ENCODE results near the gene CDK14.

Gene CDK14

GRCh38 chr7:90846192-90846591 is 250.1 kb downstream of the CDK14 start:
- no peak for DNase-seq (ENCODE audit: low read depth in 1 of 2, low spot score in 1 of 2)
- Histone ChIP-seq H3K27ac (replicated peaks) (no peak overlapping the region), H3K4me3 (replicated peaks; ENCODE audit: insufficient read depth, low read length) (no peak overlapping the region), H3K27me3 (ENCODE audit: insufficient read depth, poor library complexity, severe bottlenecking) (no peaks in the 10 kb centered on the region)
- TF ChIP-seq GABPA (IDR thresholded peaks at IDR 0.05; ENCODE audit: low read depth) (no peak), SPI1 (IDR thresholded peaks at IDR 0.05; ENCODE audit: borderline replicate concordance, low read depth) (no peak), POLR2AphosphoS5 (IDR thresholded peaks at IDR 0.05; ENCODE audit: low read depth) (no peak), REST (IDR thresholded peaks at IDR 0.05; ENCODE audit: insufficient replicate concordance, low read depth) (no peak), CTCF (IDR thresholded peaks at IDR 0.05; ENCODE audit: insufficient read depth, low read length) (no peak)

- no peak overlapping the region for H3K4me3 ChIP-seq (replicated peaks; ENCODE audit: insufficient read depth, low read length)
- no peak for DNase-seq (ENCODE audit: low read depth in 1 of 2, low spot score in 1 of 2)
- H3K27ac ChIP-seq (replicated peaks), result no peak overlapping the region
- no peaks in the 10 kb centered on the region for H3K27me3 ChIP-seq (ENCODE audit: insufficient read depth, poor library complexity, severe bottlenecking)
- TF ChIP-seq CTCF (IDR thresholded peaks at IDR 0.05; ENCODE audit: insufficient read depth, low read length), result no peak
- TF ChIP-seq SPI1 (IDR thresholded peaks at IDR 0.05; ENCODE audit: borderline replicate concordance, low read depth), result no peak
- TF ChIP-seq GABPA (IDR thresholded peaks at IDR 0.05; ENCODE audit: low read depth), result no peak
- no peak for TF ChIP-seq REST (IDR thresholded peaks at IDR 0.05; ENCODE audit: insufficient replicate concordance, low read depth)
- TF ChIP-seq POLR2AphosphoS5 (IDR thresholded peaks at IDR 0.05; ENCODE audit: low read depth), result no peak
Measured at GRCh38 chr7:90850066-90850465, 253.9 kb downstream of the CDK14 start.

GRCh38 chr7:90850471-90850870 is 254.3 kb downstream of the CDK14 start:
- TF ChIP-seq CTCF (IDR thresholded peaks at IDR 0.05; ENCODE audit: insufficient read depth, low read length), result no peak
- DNase-seq (ENCODE audit: low read depth in 1 of 2, low spot score in 1 of 2), result no peak
- Histone ChIP-seq H3K27me3 (ENCODE audit: insufficient read depth, poor library complexity, severe bottlenecking) (no peaks in the 10 kb centered on the region), H3K4me3 (replicated peaks; ENCODE audit: insufficient read depth, low read length) (no peak overlapping the region), H3K27ac (replicated peaks) (no peak overlapping the region)

- no peak for DNase-seq (ENCODE audit: low read depth in 1 of 2, low spot score in 1 of 2)
- Histone ChIP-seq H3K4me3 (replicated peaks; ENCODE audit: insufficient read depth, low read length) (no peak overlapping the region), H3K27ac (replicated peaks) (no peak overlapping the region), H3K27me3 (ENCODE audit: insufficient read depth, poor library complexity, severe bottlenecking) (no peaks in the 10 kb centered on the region)
- TF ChIP-seq REST (IDR thresholded peaks at IDR 0.05; ENCODE audit: insufficient replicate concordance, low read depth) (no peak), POLR2AphosphoS5 (IDR thresholded peaks at IDR 0.05; ENCODE audit: low read depth) (no peak), SPI1 (IDR thresholded peaks at IDR 0.05; ENCODE audit: borderline replicate concordance, low read depth) (no peak), GABPA (IDR thresholded peaks at IDR 0.05; ENCODE audit: low read depth) (no peak)
Measured at GRCh38 chr7:90853205-90853604, 257.1 kb downstream of the CDK14 start.
